Neuronal stem cell (in vitro differentiated cells): ENCODE data around the gene NR5A2.
A peak's percentile ranks its signal among the peaks of the same experiment; 100 is the strongest.

ENCODE experiments used
- DNase-seq: peaks from one replicate; pipeline ENCODE4 v3.0.0-alpha.2; 2013; ENCODE audit warnings: low spot score
- H2AFZ ChIP-seq: one replicate; pipeline ENCODE4 v1.6.1; 2013; ENCODE audit warnings: mild to moderate bottlenecking, low read length, inconsistent platforms
- H2AK5ac ChIP-seq: 2 replicates; pipeline ENCODE4 v1.6.1; 2013; ENCODE audit warnings: low read depth, mild to moderate bottlenecking, inconsistent platforms, low read length, moderate library complexity, mixed read lengths
- H2BK120ac ChIP-seq: 2 replicates; pipeline ENCODE4 v1.6.1; 2013; ENCODE audit warnings: low read depth, mild to moderate bottlenecking, inconsistent platforms, low read length, moderate library complexity, mixed read lengths
- H2BK12ac ChIP-seq: one replicate; pipeline ENCODE4 v1.6.1; 2013; ENCODE audit warnings: low read length, inconsistent platforms
- H2BK15ac ChIP-seq: 2 replicates; pipeline ENCODE4 v1.6.1; 2013; ENCODE audit warnings: mild to moderate bottlenecking, low read length, inconsistent platforms, mixed read lengths
- H2BK5ac ChIP-seq: one replicate; pipeline ENCODE4 v1.6.1; 2013; ENCODE audit warnings: inconsistent platforms, mild to moderate bottlenecking, low read length, moderate library complexity
- H3K14ac ChIP-seq: one replicate; pipeline ENCODE4 v1.6.1; 2013; ENCODE audit warnings: low read length, inconsistent platforms
- H3K18ac ChIP-seq: 2 replicates; pipeline ENCODE4 v1.6.1; 2013; ENCODE audit warnings: low read length, inconsistent platforms
- H3K23ac ChIP-seq: 2 replicates; pipeline ENCODE4 v1.6.1; 2013; ENCODE audit warnings: low read depth, mild to moderate bottlenecking, mixed read lengths, low read length, inconsistent platforms; ENCODE audit not compliant: poor library complexity
- H3K27ac ChIP-seq: replicated peaks from 3 replicates; pipeline ENCODE4 v1.5.1; 2013; ENCODE audit warnings: low read length, inconsistent platforms
- H3K27me3 ChIP-seq, 3 experiments: 2 replicates each; pipeline ENCODE4 v1.6.1; 2013; ENCODE audit warnings: low read length in 3 of 3, mild to moderate bottlenecking in 2 of 3, inconsistent platforms in 1 of 3, low read depth in 1 of 3, mixed read lengths in 1 of 3, moderate library complexity in 1 of 3; ENCODE audit not compliant: control insufficient read depth in 3 of 3, insufficient read depth in 3 of 3
- H3K36me3 ChIP-seq, 2 donors: replicated peaks in 1 of 2; 2 replicates each; pipeline ENCODE4 v1.6.1; 2013; ENCODE audit warnings: low read length in 2 of 2; ENCODE audit not compliant: control insufficient read depth in 2 of 2, insufficient read depth in 2 of 2
- H3K4ac ChIP-seq: 2 replicates; pipeline ENCODE4 v1.6.1; 2013; ENCODE audit warnings: inconsistent platforms, mild to moderate bottlenecking, low read length, moderate library complexity
- H3K4me1 ChIP-seq, 2 donors: 1 replicate in 1 of 2; 2 replicates in 1 of 2; pipeline ENCODE4 v1.6.1; 2013; ENCODE audit warnings: low read length in 2 of 2, low read depth in 1 of 2; ENCODE audit not compliant: control insufficient read depth in 2 of 2, insufficient read depth in 1 of 2
- H3K4me2 ChIP-seq: one replicate; pipeline ENCODE4 v1.6.1; 2013; ENCODE audit warnings: mild to moderate bottlenecking, low read length, inconsistent platforms; ENCODE audit not compliant: insufficient read depth, poor library complexity, severe bottlenecking
- H3K4me3 ChIP-seq, 2 donors: 2 replicates each; pipeline ENCODE4 v1.5.1; 2013; ENCODE audit warnings: low read length in 2 of 2, mild to moderate bottlenecking in 2 of 2, inconsistent platforms in 1 of 2, moderate library complexity in 1 of 2
- H3K79me1 ChIP-seq: one replicate; pipeline ENCODE4 v1.6.1; 2013; ENCODE audit warnings: low read depth, mild to moderate bottlenecking, inconsistent platforms, low read length, moderate library complexity
- H3K9ac ChIP-seq: one replicate; pipeline ENCODE4 v1.6.1; 2013; ENCODE audit warnings: mild to moderate bottlenecking, low read depth, low read length, inconsistent platforms; ENCODE audit not compliant: poor library complexity
- H3K9me3 ChIP-seq, 2 donors: replicated peaks in 1 of 2; 2 replicates each; pipeline versions ENCODE3 to v1.6.1; 2013; ENCODE audit warnings: low read length in 2 of 2, mild to moderate bottlenecking in 2 of 2, inconsistent platforms in 1 of 2, low read depth in 1 of 2, mixed read lengths in 1 of 2, moderate library complexity in 1 of 2; ENCODE audit not compliant: control insufficient read depth in 2 of 2, insufficient read depth in 1 of 2
- H4K8ac ChIP-seq: one replicate; pipeline ENCODE4 v1.6.1; 2013; ENCODE audit warnings: low read depth, mild to moderate bottlenecking, inconsistent platforms, low read length, moderate library complexity
- H4K91ac ChIP-seq: one replicate; pipeline ENCODE4 v1.6.1; 2013; ENCODE audit warnings: low read length, low read depth, mild to moderate bottlenecking, inconsistent platforms; ENCODE audit not compliant: poor library complexity
- WGBS, 2 donors: extraction: QIAGEN DNeasy Blood & Tissue Kit; methylation state at CpG; one replicate each; pipeline ENCODE4 v1.1.7; 2013; ENCODE audit warnings: missing lambda C conversion rate in 2 of 2, mixed read lengths in 1 of 2; ENCODE audit not compliant: insufficient read length in 2 of 2, insufficient replicate concordance in 1 of 2; ENCODE audit errors: extremely low coverage in 2 of 2; 5-methylcytosine and 5-hydroxymethylcytosine counted together

Gene NR5A2

DNA sequence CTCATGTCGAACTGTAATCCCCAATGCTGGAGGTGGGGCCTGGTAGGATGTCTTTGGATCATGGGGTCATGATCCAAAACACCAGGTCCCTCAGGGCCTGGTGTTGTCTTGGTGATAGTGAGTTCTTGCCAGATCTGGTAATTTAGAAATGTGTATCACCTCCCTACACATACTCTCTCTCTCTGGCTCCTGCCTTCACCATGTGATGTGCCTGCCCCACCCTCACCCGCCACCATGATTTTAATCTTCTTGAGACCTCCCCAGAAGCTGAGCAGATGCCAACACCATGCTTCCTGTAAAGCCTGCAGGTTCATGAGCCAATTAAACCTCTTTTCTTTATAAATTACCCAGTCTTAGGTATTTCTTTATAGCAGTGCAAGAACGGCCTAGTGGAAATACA is 136.4 kb downstream of the NR5A2 start:
- H3K4me3 ChIP-seq: no peak overlapping the region
- no peak overlapping the region for H2BK15ac ChIP-seq
- no peak overlapping the region for H3K4me2 ChIP-seq
- no peaks in the 10 kb centered on the region for H3K36me3 ChIP-seq
- H3K27me3 ChIP-seq: no peaks in the 10 kb centered on the region
- DNase-seq: no peak
- no peak overlapping the region for H3K18ac ChIP-seq
- H2BK5ac ChIP-seq: no peak overlapping the region
- H3K14ac ChIP-seq: no peak overlapping the region
- no peak overlapping the region for H2AFZ ChIP-seq
- no peak overlapping the region for H2BK120ac ChIP-seq
- H3K4me1 ChIP-seq: no peaks in the 10 kb centered on the region
- H4K91ac ChIP-seq: no peak overlapping the region
- H3K9ac ChIP-seq: no peak overlapping the region
- H4K8ac ChIP-seq: no peak overlapping the region
- H3K79me1 ChIP-seq: no peaks in the 10 kb centered on the region
- no CpG with 5 or more reads among the region's 3 CpGs for WGBS, 2 donors
- no peak overlapping the region for H3K4ac ChIP-seq
- no peak overlapping the region for H2AK5ac ChIP-seq
- no peak overlapping the region for H3K27ac ChIP-seq
- no peak overlapping the region for H2BK12ac ChIP-seq
- no peak overlapping the region for H3K23ac ChIP-seq
- no peaks in the 10 kb centered on the region for H3K9me3 ChIP-seq

GRCh38 chr1:200165493-200166220 is 138.1 kb downstream of the NR5A2 start:
- no peak overlapping the region for H3K4me2 ChIP-seq
- H3K27ac ChIP-seq: no peak overlapping the region
- H3K14ac ChIP-seq: no peak overlapping the region
- no peak overlapping the region for H2BK12ac ChIP-seq
- WGBS, 2 donors: 100% methylated on average over 1 of the region's 5 CpGs; no CpG with 5 or more reads in 1 of the 2 donors
- H3K9ac ChIP-seq: no peak overlapping the region
- DNase-seq: no peak
- no peaks in the 10 kb centered on the region for H3K36me3 ChIP-seq
- no peaks in the 10 kb centered on the region for H3K79me1 ChIP-seq
- no peak overlapping the region for H3K4ac ChIP-seq
- H3K9me3 ChIP-seq: no peaks in the 10 kb centered on the region
- no peak overlapping the region for H2BK15ac ChIP-seq
- H3K23ac ChIP-seq: no peak overlapping the region
- no peak overlapping the region for H2BK5ac ChIP-seq
- no peak overlapping the region for H2AFZ ChIP-seq
- H4K91ac ChIP-seq: no peak overlapping the region
- H4K8ac ChIP-seq: no peak overlapping the region
- H3K4me3 ChIP-seq: no peak overlapping the region
- H3K27me3 ChIP-seq: no peaks in the 10 kb centered on the region
- H2BK120ac ChIP-seq: no peak overlapping the region
- no peak overlapping the region for H2AK5ac ChIP-seq
- H3K18ac ChIP-seq: no peak overlapping the region
- no peaks in the 10 kb centered on the region for H3K4me1 ChIP-seq

DNA sequence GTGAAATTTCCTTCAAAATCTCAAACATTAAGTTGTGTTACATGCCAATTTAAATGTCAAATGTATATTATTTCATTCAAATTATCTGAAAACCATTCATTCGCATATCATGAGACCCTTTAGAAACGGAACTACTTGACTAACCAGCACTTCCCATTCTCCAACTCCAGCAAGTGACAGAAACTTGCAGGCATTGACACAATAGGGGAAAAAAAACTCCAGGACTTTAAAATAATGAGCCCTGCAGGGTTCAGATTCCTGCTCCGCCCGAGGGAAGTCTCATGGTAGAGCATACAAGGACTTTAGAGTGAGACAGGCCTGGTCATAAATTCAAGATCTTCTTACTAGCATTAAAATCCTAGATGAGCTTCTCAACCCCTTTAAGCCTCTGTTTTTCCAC is 138.9 kb downstream of the NR5A2 start:
- Histone ChIP-seq H3K9ac (no peak overlapping the region), H2BK12ac (no peak overlapping the region), H3K36me3 (no peaks in the 10 kb centered on the region), H2BK5ac (no peak overlapping the region), H2BK15ac (no peak overlapping the region), H3K79me1 (no peaks in the 10 kb centered on the region), H3K4me1 (no peaks in the 10 kb centered on the region), H4K91ac (no peak overlapping the region), H3K4ac (no peak overlapping the region), H3K27ac (no peak overlapping the region), H2AK5ac (no peak overlapping the region), H3K4me2 (no peak overlapping the region), H3K14ac (no peak overlapping the region), H3K18ac (no peak overlapping the region), H2BK120ac (no peak overlapping the region), H3K4me3 (no peak overlapping the region), H3K9me3 (no peaks in the 10 kb centered on the region), H4K8ac (no peak overlapping the region), H2AFZ (peak overlapping the region; percentile 27), H3K27me3 (no peaks in the 10 kb centered on the region), H3K23ac (no peak overlapping the region)
- no peak for DNase-seq
- WGBS, 2 donors: no CpG with 5 or more reads among the region's 4 CpGs

DNA sequence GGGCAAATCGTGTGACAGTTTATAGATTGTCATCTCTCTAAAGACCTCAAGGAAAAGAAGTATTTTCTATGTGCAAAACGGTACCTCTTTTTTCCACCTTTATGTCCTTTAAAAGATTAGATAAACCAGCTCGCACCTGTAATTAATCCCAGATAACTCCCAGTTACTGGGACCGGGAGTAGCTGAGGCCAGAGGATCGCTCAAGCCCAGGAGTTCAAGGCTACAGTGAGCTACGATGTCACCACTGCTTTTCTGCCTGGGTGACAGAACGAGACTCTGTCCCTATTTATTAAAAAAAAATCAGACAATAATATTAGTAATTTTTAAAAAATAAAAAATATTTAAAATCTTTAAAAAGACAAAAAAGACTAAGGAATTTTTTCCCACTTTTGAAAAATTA is 141.4 kb downstream of the NR5A2 start:
- H3K9me3 ChIP-seq: no peaks in the 10 kb centered on the region
- no peak overlapping the region for H2AK5ac ChIP-seq
- H3K4me3 ChIP-seq: no peak overlapping the region
- no peak overlapping the region for H2BK5ac ChIP-seq
- H3K36me3 ChIP-seq: no peaks in the 10 kb centered on the region
- no peak overlapping the region for H2BK12ac ChIP-seq
- H3K27me3 ChIP-seq: no peaks in the 10 kb centered on the region
- H2AFZ ChIP-seq: no peak overlapping the region
- H3K18ac ChIP-seq: no peak overlapping the region
- no peak overlapping the region for H3K27ac ChIP-seq
- peaks cover 1 to 15% of the 10 kb centered on the region in 2 donors for H3K4me1 ChIP-seq
- no peak overlapping the region for H3K4ac ChIP-seq
- DNase-seq: no peak
- no peak overlapping the region for H4K91ac ChIP-seq
- no peak overlapping the region for H2BK15ac ChIP-seq
- no peak overlapping the region for H2BK120ac ChIP-seq
- no peaks in the 10 kb centered on the region for H3K79me1 ChIP-seq
- no peak overlapping the region for H3K9ac ChIP-seq
- no peak overlapping the region for H3K4me2 ChIP-seq
- no peak overlapping the region for H4K8ac ChIP-seq
- no CpG with 5 or more reads among the region's 7 CpGs for WGBS, 2 donors
- H3K14ac ChIP-seq: no peak overlapping the region
- no peak overlapping the region for H3K23ac ChIP-seq
